NCI-H524 treated with DMSO at 0.1 percent for 48 hours (cell line): ENCODE data around the gene SPTSSB.
A peak's percentile ranks its signal among the peaks of the same experiment; 100 is the strongest.

Experiments used
- DNase-seq: peaks from one replicate; lab custom pipeline; 2025; lab: John Stamatoyannopoulos, UW

The SPTSSB gene

GRCh38 chr3:161371441-161372320, at the start of gene SPTSSB:
SPTSSB (minus strand) TSS chr3:161371517; CDS start chr3:161346323, 25,194 bp downstream.
- peak; percentile 9 for DNase-seq

- no peak for DNase-seq
Observed at GRCh38 chr3:161420746-161421145, 49.4 kb upstream of the SPTSSB start.

GRCh38 chr3:161419555-161420333, 48.4 kb upstream of the SPTSSB start:
- DNase-seq: no peak

GRCh38 chr3:161415506-161416231, 44.4 kb upstream of the SPTSSB start:
- DNase-seq: no peak

GRCh38 chr3:161414907-161415306, 43.6 kb upstream of the SPTSSB start:
- no peak for DNase-seq

GRCh38 chr3:161413855-161414210, 42.5 kb upstream of the SPTSSB start:
- DNase-seq: no peak

GRCh38 chr3:161413127-161413854, 42.0 kb upstream of the SPTSSB start:
- no peak for DNase-seq

GRCh38 chr3:161412123-161412522, 40.8 kb upstream of the SPTSSB start:
- DNase-seq: no peak

GRCh38 chr3:161409858-161410257, 38.5 kb upstream of the SPTSSB start:
- DNase-seq: no peak

GRCh38 chr3:161409069-161409468, 37.8 kb upstream of the SPTSSB start:
- DNase-seq: peak; percentile 12

GRCh38 chr3:161406594-161407555, 35.6 kb upstream of the SPTSSB start:
- no peak for DNase-seq

- no peak for DNase-seq
Observed at GRCh38 chr3:161405836-161406235, 34.5 kb upstream of the SPTSSB start.

GRCh38 chr3:161405087-161405486, 33.8 kb upstream of the SPTSSB start:
- no peak for DNase-seq

- no peak for DNase-seq
Observed at GRCh38 chr3:161403251-161403650, 31.9 kb upstream of the SPTSSB start.

GRCh38 chr3:161401389-161401788, 30.1 kb upstream of the SPTSSB start:
- DNase-seq: no peak

- DNase-seq: no peak
Observed at GRCh38 chr3:161400650-161401049, 29.3 kb upstream of the SPTSSB start.

GRCh38 chr3:161395115-161396012, 24.0 kb upstream of the SPTSSB start:
- no peak for DNase-seq

GRCh38 chr3:161393803-161394202, 22.5 kb upstream of the SPTSSB start:
- no peak for DNase-seq

GRCh38 chr3:161393310-161393709, 22.0 kb upstream of the SPTSSB start:
- DNase-seq: no peak

GRCh38 chr3:161392853-161393252, 21.5 kb upstream of the SPTSSB start:
- no peak for DNase-seq
